NCI-H2081 (cell line): ENCODE data around the gene JARID2.

Experiments
- DNase-seq, 2 experiments: peaks; one replicate each; lab custom pipeline; 2025; lab: John Stamatoyannopoulos, UW

The JARID2 gene

DNA sequence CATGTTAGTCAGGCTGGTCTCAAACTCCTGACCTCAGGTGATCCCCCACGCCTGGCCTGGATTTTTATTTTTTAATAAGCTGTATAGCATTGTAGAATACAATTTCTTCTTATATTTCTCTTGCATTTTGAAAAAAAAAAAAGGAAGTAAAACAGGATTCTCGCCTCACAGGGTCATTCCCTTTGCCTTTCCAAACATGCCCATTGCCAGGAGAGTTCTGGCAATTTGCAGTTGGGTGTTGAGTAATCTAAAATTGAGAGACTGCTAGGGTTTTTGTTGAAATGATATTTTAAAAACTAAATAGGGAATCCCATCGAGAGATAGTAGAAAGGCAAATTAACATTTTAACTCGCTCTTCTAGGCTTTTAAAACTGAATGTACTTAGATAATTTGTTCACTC lies 196.1 kb downstream of the JARID2 start:
- DNase-seq, result no peak

DNA sequence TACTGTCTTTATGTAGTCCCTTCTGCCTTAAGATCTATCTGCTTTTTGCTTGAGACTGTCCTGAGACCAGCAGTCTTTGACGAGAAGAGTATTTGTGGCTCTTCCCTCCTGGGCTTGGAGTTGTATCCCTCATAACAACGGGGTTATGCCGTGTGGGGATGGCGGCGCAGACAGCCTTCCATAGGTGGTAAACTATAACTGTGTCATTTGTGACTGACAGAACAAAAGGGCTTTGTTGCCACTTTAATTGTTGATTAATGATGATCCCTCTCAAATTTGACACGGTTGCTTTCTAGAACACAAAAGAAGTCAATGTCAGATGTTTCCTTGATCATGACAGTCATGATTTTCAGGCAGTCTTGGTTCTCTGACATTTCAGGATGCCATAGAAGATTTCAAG lies 196.6 kb downstream of the JARID2 start:
- DNase-seq, result no peak

DNA sequence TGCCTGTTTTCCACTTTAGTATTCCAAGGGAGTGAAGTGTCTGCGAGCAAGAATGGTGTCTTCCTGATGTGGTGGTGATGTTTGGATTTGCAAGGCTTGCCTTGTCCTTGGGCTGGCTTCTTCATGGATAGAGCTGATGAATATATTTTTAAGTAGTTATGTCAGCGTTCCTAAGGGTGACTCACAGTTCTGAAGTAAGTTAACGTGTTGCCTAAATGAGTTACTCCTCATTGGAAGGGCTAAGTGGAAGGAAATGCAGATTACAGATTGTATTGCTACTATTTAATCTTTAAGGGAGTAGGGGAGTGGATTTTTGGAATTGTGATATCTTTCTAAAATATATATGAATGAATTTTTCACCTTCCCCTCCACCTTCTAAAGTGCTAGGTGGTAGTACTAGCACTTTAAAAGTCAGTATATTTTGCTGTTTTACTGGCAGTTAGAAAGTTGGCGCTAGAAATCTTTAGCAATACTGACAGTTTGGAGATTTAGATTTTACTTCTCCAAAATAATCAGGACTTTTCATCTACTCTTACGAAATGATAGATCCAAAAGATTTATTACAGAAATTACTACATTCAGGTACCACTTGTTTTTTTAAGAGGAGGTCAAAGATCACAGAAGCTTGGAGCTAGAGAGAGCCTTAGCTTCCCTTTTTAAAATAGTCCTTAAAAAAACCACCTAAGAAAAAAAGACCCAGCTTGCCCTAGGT lies 197.4 kb downstream of the JARID2 start:
- DNase-seq, result no peak

DNA sequence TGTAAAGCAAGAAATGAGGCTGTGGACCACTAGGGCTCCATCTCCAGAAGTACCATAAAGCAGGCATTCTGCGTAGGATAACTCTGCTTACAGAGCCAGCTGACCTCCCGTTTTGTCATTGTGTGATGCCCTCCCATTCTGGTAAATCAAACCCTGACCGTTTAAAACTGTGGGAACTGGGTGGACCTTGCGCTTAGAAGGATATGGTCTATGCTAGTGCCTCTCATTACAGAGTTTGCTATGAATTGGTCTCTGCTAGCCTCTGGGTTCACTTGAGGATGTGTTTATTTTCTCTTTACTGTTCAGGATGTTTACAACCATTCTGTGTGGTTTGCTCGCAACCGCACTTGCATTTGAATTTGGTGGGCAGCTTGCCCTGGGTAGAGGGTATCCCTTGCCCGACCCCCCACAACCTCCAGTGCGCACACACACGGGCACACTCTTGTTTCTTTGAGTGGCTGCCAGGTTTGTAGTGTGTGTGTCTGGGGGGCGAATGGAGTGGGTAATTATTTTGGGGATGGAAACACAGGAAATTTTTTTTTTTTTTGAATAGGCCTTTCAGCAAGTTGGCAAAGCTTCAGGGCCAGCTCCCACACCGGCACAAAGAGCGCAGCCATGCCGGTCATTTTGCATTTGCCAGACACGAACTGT lies 198.3 kb downstream of the JARID2 start:
- no peak for DNase-seq

DNA sequence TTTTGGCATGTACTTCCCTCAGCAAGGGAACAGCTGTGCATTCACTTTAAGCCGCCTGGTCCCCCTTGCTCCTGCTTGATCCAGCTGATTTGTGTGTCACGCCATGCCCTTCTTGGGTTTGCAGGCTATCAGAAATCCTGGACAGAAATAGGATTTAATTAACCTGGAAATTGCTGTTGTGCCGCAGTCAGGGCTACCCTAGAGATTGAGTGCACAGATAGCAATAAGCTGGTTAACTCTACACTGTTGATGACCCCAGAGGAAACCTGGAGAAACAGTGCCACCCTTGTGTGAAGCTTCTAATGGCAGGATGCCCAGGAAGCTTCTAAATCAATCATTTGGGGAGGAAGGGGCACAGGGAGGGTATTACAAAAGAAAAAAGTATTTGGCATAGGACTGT lies 199.0 kb downstream of the JARID2 start:
- DNase-seq, result peak; percentile 50 to 70

DNA sequence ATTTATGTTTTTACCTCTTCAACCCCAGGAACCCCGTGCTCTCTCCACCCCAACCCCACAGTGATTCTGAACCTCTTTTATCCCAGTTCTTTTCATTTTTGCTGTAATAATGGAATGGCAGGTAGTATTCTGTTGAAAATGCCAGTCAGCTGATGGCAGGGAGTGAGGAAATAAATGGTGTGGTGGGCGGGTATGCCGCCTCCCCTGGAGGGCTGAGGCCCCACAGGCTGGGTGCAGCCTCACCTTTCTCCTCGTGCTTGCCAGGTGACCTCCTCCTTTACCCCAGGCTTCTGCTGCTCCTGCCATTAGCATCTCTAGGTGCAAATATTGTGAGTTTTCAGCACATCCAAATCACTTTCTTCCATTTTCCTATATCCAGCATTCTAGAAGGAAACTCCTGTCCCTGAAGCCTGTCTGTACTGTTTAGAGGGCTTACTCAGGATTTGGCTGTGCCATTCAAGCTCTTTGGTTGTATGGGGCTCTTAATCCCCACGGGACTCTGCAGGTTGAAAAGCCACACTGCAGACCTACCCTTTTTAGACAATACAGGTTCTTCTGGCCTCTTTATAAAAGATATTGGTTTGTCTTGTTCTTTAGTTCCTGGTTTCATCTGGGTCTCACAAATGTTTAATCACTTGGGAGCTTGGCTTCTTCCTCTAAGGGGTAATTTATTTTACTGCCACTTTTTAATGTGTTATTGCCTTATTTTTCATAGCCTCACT lies 201.8 kb downstream of the JARID2 start:
- peak in 1 of 2 experiments; percentile 21 for DNase-seq

DNA sequence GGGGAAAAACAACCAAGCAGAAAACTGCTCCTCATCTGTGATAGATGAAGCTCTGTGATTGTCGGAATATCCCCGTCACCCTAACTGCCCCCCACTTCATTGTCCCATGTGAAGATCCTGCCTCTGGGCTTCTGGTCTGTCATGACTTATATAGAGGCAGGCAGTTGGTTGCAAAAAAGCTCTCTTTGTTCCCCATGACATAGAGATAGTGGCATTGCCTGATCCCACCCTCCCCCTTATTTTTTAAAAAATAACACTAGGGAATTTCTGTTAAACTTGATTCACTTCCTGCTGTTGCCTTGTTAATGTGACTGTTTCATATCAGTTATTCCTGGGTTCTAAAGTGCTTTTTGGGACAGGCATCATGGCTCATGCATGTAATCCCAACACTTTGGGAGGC lies 203.1 kb downstream of the JARID2 start:
- no peak for DNase-seq

DNA sequence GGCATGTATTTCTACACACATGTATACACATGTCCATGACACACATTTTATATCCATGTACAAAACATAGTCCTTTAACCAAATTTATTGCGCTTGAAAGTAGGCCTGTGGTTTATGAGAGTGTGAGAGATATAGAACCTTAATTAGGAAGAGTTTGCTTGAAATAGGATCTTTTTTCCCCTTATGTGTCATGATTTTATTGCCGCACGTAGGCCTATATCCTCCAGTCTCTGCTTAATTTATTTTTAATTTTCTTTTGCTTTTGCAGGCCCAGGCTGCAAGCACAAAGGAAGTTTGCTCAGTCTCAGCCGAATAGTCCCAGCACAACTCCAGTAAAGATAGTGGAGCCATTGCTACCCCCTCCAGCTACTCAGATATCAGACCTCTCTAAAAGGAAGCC lies 205.9 kb downstream of the JARID2 start:
- no peak for DNase-seq

DNA sequence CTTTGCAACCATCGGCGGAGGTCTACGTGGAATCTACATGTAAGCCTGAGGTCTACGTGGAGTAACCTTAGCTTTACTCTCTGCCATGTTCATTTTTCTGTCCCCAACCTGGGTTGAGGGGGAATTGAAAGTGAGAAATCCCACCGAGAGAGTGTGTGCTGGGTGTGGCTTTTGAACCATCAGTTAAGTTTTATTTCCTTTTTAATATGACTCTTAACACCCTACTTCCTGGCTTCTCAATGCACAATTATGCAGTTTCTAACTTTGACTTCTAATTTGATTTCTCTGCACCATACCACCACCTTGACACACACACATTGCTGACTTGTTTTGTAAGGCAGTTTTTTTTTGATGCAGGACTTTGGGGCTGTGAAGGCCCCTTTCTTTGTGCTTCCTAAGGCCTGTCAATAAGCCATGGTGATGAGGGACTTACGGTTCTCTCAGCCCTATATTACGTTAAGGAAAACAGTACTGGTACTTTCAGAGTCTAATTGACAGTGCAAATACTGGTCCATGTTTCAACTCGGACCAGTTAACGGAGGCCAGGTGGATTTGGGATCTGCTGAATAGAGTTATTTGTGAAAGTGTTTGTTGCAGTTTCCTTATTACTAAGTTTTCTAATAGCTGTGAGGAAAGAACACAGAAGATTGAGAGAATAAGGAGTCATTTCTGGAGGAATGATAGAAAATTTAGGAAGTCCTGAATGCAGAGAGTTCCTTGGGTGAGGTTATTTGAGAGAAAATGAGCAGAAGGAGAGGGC lies 206.5 kb downstream of the JARID2 start:
- no peak for DNase-seq

DNA sequence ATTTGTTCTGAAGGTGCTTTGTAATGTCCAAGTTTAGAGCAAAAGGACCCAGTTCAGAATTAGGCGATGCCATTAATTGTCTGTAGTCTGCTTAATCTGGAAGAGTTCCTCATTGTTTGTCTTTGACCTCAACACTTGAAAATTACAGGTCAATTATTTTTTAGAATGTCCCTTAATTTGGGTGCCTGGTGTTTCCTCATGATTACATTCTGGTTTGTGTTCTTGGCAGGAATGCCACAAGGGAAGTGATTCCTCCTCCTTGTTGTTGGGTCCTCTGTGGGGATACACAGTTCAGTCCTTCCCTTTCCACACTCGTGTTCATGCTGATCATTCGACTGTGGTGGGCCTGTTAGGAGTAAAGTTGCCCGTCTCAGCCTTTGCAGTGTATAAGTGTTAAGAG lies 207.3 kb downstream of the JARID2 start:
- DNase-seq, result no peak

DNA sequence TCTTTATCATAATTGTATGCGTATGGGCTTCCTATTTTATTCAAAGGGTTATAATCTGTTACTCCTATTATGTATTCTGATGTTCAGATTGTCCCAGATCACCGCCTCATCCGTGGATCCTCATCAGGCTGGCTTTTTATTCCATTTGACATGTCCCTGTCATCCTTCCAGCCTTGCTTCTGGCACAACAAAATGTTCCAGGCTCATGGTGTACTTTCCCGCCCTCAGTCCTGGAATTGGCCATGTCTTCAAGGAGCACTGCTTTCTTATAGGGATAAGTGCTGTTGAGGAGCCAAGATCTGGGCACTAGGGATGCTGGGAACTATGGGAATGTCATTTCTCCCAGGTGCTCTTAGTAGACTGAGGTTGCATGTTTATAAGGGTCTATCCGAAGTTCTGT lies 207.8 kb downstream of the JARID2 start:
- no peak for DNase-seq

DNA sequence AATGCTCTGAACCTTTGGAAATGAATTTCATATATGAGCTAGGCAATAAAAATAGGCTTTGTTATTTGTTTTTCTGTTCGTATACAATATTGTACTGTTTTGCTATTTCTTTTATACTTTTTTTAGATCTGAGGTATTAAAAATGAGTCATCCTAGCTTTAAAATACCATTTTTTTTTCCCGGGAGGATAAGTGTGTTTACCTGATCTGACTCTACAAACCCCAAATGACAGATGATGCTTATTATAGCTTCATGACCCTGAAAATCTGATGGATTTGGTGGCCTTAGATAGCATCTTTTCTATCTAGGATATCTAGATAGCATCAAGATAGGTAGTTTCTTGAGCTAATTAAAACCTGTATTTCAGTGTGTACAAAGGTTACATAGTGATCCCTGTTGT lies 210.6 kb downstream of the JARID2 start:
- DNase-seq, result no peak

DNA sequence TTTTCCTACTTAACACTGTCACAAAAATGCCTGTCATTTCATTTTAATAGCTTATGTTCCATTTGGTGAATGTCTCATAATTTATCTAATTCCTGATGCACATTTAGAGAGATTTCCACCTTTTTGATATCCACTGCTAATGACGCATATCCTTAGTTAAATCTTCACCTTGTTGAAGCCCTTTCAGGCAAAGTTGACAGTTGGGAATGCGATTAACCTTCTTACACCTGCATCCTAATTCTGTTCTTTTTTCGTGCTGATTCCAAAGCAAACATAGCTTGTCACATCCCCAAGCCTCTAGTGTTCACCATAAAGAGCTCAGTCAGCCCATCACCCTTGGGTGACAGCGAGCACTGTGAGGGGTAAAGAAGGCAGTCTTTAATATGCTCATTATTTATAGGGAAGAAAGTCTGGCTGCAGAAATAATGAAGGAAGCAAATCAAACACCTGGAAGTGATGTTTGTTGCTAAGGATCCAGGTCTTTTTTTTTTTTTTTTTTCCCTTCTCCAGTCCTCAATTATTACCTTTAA lies 211.3 kb downstream of the JARID2 start:
- DNase-seq, result peak in 1 of 2 experiments; percentile 15

DNA sequence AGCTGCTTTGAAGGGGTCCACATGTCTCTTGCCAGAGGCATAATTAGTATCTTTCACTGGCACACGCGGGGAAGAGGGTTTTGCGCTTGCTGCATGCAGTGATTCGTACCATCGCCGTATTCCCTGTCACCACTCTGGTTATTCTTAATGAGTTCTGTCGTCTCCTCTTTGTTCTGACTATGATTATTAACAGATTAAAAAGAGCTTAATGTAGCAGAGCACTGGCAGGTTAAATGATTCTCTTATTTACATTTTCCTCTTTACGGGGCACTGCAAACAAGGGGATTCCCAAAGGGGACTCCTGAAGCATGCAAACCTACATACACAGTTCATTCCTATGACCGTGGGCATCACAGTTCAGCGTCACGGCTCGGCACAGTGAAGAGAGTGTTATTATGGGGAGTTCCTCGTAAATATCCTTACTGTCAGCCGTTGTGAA lies 212.2 kb downstream of the JARID2 start:
- peak; percentile 8 to 55 for DNase-seq

DNA sequence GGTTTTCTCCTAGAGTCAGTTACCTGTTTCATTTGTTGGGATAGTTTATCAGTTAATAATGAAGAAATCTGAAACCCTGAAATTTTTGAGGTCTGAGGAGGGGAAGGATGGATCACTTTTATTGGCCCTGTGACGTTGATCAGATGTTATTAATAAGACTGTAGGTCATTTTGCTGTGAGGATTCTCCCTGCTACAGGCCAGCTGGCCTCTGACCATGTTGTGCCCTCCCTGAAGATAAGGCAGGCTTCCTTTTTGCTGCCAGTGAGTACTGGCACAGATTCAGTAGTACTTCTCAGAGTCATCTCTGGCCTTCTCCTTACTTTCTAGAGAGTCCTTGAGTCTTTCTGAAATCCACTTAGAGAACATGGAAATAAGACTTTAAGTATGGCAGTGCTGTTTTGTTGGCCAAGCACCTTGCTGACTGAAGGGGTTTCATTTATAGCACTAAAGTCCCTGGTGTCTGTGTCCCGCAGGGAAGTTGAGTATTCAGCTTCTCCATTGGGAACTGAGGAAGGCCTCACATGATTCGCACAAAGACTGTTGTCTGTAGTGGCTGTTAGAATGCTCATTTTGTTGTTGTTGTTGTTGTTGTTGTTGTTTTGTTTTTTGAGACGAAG lies 214.3 kb downstream of the JARID2 start:
- DNase-seq, result no peak

DNA sequence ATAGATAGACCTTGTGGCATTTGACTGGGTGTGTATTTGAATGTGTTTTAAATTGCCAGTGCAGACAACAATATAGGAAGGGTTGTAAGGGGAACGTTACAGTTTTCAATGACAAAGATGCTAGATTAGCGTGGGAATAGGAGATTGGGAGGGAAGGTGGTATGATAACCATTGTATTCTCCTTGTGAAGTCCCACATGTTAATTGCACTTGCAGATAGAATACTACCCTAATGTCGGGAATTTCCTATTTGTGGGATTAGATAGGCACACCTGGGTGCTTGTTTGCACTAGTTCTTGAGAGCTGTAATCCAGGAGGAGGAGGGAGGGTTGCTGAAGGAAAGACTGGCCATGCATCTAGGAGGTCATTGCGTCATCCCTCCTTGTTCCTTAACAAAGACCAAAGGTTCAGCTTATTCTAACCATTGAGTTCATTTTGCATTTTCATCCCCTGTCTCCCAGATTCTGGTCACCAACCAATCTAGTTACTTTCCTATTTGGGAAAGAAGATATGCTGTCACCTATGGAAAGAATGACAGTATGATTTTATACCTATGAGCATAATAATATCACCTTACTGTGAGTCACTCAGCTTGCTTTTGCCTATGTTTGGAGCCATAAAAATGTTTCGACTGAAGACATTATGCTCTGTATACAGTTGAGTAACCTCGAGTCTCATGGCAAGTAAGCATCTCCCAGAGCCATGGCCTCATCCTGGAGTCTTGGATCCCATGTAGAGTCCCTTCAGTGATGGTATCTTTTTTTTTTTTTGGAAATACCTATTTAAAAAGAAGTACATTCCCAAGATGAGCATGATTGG lies 215.5 kb downstream of the JARID2 start:
- no peak for DNase-seq

DNA sequence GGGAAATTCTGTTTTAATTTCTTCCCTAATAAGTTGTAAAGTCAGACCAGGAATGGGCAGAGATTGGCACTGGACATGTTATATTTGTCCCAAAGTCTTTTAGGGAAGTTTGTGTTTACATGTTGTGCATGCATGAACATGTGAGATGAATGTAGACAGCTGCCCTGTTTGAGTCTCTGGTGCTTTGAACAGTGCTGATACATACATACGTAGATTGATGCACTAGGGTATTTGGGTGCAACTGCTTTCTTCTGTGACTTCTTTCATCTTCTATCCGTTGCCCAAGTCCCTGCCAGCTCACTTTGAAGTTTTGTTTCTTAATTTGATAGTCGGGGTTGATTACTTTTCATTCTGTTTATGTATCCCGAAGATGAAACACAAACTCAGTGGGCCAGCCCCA lies 216.4 kb downstream of the JARID2 start:
- DNase-seq, result no peak

DNA sequence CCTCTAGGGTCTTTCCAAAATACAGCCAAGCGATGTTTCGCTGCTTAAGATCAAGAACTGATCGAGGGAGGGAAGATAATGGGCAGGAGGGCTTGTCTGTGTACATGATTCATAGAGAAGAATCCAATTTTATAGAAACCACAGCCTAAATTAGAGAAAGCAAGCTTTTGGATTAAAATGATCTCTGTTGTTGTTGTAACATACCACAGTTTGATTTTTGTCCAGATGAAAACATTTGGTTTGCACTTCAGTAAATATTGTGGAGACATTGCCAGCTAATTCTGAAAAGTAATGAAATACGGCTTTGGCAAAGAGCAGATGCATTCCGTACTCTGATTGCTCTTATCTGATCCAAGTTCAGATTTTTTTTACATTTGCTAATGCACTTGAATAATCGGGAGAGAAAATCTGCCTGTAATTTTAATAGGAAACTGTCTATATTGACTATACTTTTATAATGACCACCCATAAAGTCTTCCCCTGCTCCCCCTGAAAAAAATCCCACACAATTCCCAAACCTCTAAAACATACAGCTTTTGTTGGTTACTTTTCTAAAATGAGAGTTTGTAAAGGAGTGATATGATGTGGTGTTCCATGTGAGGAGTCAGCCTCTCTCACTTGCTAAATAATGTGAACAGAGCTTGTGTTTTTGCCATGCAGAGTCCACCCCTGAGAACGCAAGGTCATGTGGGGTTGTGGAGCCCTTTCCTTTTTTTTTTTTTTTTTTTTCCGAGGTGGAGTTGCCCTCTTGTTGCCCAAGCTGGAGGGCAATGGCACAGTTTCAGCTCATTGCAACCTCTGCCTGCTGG lies 217.1 kb downstream of the JARID2 start:
- DNase-seq, result no peak

DNA sequence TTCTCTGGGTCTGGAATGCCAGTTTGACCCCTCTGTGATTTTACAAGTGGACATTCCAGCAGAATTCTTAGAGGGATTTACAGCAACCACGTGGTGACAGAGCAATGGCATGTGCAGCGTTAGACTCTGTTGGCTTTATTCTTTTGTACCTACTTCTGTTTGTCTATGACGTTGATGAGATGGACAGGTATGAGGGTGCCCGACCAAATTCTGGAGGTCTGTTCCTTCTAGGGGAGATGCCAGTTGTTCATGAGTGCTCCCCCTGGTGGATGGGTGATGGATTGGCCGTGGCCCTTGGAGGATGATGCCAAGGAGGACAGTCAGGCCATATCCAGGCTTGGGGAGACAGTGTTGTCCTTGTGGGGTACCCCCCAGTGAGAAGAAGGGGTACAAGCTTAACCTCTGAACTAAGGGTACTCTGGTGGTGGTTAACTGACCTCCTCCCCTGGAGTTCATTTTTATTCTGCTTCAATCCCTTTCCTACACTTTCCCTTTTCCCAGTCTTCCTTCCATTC lies 218.4 kb downstream of the JARID2 start:
- DNase-seq, result peak; percentile 10 to 20

DNA sequence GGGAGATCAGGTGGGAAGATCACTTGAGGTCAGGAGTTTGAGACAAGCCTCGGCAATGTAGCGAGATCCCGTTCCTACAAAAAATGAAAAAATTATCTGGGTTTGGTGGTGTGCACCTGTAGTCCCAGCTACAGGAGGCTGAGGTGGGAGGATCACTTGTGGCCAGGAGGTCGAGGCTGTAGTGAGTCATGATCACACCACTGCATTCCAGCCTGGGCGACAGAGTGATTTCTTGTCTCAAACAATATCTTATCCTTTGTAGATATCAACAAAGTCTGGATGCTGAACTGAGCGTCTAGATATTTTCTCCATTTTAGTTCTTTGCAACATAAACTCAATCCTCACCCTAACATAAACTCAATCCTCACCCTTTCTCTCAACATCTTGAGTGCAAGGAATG lies 219.3 kb downstream of the JARID2 start:
- DNase-seq, result no peak
